RCC 7860 (cell line): ENCODE data around the gene RNF41.

Source experiments
- DNase-seq: peaks from one replicate; pipeline ENCODE4 v3.0.0-alpha.2; 2015; ENCODE audit warnings: low spot score
- FAIRE-seq: peaks from 2 replicates; lab custom pipeline; 2012; peaks lifted over from hg19 to GRCh38; lab: Jason Lieb, UNC

The RNF41 gene

GRCh38 chr12:56244494-56244893 lies 22.8 kb upstream of the RNF41 start:
- FAIRE-seq (no peak), DNase-seq (no peak)

DNA sequence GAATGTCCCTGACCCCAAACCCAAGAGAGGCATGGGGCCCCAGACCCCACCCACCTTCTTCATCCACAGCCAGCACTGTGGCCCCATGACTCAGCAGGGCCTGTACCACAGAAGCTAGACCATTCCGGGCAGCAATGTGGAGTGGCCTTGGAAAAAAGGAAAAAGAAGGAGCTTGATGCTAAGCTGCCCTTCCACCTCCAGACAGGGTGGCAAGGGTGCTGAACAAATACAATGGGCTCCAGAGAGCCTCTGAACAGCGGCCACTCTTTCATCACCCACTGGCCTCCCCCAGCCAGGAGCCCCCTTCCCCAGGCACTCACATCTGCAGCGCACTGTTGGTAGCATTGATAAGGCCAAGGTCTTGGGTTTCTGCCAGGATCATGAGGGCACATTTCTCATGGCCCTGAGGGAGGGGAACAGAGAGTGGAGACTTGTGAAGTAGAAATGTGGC lies 22.0 kb upstream of the RNF41 start:
- no peak for FAIRE-seq
- DNase-seq = no peak

- DNase-seq (no peak), FAIRE-seq (no peak)
Measured at GRCh38 chr12:56242986-56243385, 21.3 kb upstream of the RNF41 start.

- DNase-seq = no peak
- FAIRE-seq = no peak
Measured at GRCh38 chr12:56241424-56242303, 19.9 kb upstream of the RNF41 start.

GRCh38 chr12:56237552-56237951 lies 15.8 kb upstream of the RNF41 start:
- DNase-seq = no peak
- FAIRE-seq = no peak

DNA sequence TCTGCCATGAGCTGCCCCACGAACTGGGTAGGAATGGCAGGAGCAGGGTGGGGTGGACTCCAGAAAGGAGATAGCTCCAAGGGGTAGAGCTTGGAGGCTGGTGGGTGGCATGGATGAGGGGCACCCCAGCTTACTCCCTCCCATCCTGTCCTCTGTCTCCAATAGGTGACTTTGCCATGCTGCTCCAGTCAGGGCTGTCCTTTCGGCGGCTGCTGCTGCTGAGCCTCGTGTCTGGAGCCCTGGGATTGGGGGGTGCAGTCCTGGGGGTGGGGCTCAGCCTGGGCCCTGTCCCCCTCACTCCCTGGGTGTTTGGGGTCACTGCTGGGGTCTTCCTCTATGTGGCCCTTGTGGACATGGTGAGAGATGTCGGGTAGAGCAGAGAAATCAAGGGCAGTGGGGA lies 15.3 kb upstream of the RNF41 start:
- DNase-seq = no peak
- FAIRE-seq = no peak

- FAIRE-seq = no peak
- DNase-seq = no peak
Measured at GRCh38 chr12:56236091-56236490, 14.4 kb upstream of the RNF41 start.

GRCh38 chr12:56234746-56235436 lies 13.2 kb upstream of the RNF41 start:
- DNase-seq (no peak), FAIRE-seq (no peak)

- no peak for FAIRE-seq
- DNase-seq = no peak
Measured at GRCh38 chr12:56231184-56231582, 9.5 kb upstream of the RNF41 start.

DNA sequence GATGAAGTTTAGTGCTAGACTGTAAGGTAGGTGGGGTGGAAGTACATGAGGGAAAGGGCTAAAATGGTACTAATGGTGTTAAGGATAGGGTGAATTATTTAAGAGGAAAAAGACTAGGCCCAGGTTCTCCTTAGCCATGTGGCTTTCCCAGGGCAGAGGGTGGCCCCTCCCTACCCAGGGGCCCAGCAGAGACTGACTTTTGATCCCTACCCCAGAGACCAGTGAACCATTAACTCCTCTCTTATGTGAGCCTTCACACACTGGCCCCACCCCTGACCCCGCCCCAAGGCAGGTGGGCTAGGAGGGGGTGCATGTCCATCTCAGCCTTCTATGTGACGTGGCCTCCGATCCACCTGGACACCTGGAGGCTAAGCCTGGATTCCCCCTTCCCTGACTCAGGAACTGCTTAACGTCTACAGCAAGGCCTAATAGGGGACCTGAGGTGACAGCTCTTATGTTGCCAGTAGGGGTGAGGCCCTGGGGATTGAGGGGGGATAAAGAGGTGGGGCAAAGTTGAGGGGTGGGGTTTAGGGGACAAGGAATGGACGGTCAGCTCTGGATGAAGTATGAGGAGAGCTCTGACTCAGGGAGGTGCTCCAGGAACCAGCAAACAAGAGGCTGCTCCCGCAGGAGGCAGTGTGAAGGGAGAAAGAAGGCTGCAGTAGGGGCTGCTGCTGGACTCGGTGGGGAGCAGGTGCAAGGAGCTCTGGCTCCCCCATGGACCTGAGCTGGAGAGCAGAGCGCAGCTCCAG lies 8.9 kb upstream of the RNF41 start:
- no peak for DNase-seq
- no peak for FAIRE-seq

DNA sequence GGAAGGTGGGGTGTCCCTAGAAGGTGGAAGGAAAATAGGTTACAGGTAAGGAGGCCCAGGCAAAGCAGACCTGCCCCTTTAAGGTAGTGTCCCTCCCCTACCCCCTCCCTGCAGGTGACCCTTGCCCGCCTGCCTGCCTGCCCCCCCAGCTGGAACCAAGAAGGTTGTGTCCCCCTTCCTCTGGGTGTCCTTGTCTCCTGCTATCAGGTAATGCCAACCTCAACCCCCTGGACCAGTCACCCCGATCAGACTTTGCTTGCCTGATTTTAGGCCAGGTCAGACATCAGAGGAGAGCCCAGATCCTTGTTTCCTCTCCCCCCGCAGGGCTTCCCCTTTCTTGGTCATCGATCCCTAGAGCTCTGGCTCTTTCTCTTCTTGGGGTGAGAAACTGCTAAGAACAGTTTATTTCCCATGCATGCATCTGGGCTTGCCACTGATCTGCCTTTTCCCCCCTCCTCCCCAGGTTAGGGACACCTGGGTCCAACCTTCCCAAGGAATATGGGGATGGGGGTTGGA lies 8.3 kb upstream of the RNF41 start, which contains the start of gene SLC39A5:
TSS of gene SLC39A5 (plus strand) at position 136 of the 516 bp plus-strand sequence. CDS start 1,224 bp downstream, outside the sequence.
- FAIRE-seq = no peak

GRCh38 chr12:56229082-56229481 lies 7.4 kb upstream of the RNF41 start:
- DNase-seq = no peak
- no peak for FAIRE-seq

More for the DNA sequence above, 8.3 kb upstream of the RNF41 start, which contains the start of gene SLC39A5:
- no peak for DNase-seq

DNA sequence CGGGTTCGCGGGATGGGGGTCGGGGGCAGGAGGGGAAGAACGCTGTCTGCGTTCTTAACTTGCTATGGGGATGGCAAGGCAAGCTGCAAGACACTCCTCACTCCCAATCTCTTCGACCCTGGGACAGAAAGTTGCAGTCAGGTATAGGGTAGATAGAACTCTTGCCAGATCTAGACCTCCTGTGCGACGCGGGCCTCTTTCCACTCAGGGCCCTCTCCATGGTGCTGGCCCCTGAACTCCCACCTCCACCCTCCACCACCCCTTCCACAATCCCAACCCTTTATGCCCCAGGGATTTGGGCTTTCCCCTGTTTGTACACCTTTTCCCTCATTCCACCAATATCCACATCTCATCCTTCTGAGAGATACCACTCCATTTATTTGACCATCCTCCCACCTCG lies 3.2 kb upstream of the RNF41 start:
- no peak for FAIRE-seq
- DNase-seq = no peak

DNA sequence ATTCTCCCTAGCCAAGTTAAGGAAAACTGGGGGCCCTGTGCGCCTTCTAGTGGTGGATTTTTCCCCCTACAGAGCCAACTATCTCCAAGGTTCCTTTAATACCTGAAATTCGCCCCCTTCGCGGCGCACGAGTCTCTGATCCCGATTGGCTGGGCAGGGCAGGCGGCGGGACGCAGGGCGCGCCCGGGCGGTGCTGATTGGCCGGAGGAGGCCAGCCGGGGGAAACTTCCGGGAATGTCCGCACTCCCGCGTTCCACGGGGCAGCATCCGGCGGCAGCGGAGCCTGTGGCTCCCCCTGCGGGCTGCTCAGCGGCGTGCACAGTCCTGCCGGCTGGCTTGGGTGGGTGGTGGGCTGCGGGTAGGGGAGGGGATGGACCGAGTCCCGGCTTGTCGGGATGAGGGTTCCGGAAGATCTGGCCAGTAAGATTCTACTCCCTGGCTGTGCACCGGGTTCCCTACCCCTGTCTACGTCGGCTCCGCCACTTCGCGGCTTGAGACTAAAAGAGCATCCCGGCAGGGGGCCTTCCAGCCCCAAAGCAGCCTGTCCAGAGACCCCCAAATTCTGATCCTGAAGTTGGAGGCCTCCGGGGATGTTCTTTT lies 2.5 kb upstream of the RNF41 start, which contains the start of gene NABP2:
TSS of gene NABP2 (plus strand) at position 241 of the 600 bp plus-strand sequence. CDS start 515 bp downstream, outside the sequence.
- FAIRE-seq (peak; percentile 86), DNase-seq (peak; percentile 92)

DNA sequence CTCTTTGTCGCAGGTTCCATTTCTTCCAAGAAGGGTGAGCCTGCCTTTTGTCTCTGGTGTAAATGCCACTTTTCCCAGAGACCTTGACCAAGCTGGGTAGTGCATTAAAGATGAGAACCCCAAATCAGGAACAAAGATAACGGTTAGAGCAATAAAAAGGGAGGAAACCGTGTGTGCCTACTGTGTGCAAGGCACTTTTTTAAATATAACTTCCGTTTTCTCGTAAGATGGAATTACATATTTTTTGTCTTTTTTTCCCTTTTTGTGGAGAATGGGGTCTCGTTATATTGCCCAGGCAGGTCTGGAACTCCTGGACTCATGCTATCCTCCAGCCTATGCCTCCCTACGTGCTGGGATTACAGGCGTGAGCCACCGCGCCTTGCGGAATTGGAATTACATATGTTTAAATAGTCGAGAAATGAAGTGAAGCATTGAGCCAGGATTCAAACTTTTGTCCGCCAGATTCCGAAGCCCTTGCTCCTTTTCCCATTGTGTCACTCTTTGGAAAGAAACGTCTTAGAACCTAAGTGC lies 1.9 kb upstream of the RNF41 start:
- DNase-seq (no peak), FAIRE-seq (no peak)

DNA sequence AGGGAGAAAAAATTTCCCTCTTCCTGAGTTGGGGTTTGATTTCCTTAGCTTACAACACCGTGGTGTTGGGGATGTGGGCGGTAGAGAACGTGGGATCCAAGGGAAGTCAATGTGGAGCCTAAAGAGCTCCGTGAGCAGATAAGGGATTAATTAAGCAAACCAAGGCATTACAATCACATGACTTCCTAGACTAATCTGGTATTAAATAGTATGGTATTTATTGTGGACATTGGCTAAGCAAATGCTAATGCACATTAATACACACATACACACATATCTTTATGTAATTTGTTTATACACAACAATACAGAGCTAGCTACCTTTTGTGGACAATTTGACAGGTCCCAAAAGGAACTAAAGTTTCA lies 791 bp upstream of the RNF41 start:
- no peak for DNase-seq
- no peak for FAIRE-seq

- FAIRE-seq (no peak), DNase-seq (no peak)
Measured at GRCh38 chr12:56221232-56221756, 428 bp downstream of the RNF41 start.

GRCh38 chr12:56220611-56221231 lies 1.0 kb downstream of the RNF41 start:
- DNase-seq = no peak
- FAIRE-seq = no peak

DNA sequence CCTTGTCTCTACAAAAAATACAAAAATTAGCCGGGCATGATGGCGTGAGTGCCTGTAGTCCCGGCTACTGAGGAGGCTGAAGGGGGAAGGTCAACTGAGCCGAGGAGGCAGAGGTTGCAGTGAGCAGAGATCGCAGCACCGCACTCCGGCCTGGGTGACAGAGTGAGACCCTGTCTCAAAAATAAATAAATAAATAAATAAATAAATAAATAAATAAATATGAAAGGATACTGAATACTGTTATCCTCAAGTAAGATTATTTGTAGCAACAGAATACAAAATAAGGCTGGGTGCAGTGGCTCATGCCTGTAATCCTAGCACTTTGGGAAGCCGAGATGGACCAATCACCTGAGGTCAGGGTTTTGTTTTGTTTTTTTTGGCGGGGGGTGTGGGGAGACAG lies 1.9 kb downstream of the RNF41 start:
- DNase-seq (no peak), FAIRE-seq (no peak)

DNA sequence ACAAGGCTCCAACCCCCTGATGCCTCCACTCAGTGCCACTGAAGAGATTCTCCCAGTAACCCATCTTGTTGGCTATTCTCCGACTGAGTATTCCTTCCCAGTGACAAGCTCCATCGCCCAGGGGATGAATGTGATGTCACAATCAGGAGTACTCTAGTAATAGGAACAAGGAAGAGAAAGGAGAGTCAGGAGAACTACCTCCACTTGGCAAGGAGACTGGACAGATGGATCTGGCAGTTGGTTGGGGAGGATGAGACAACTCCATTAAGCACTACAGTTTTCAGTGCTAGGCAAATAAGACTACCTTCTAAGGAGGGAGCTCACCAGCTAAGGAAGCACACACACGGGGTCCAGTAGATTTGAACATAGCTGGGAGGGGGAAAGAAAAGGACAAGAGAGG lies 5.3 kb downstream of the RNF41 start:
- no peak for DNase-seq
- no peak for FAIRE-seq
